Omental fat pad (tissue), 4 donors: ENCODE data around the gene CST11. TPM values are rescaled to one million over a fixed set of nuclear protein-coding genes. Genes with fewer than 3 reads are reported as not detected.
"Not testable (repeated sequence)": the region's sequence is repeated elsewhere in the genome, so short reads cannot be mapped to it uniquely, and the experiment has no call there.

Experiments used
- ATAC-seq: fragments of 150-250 bp; one replicate; pipeline ENCODE4 v1.9.1; 2016; ENCODE audit warnings: mild to moderate bottlenecking, moderate library complexity; ENCODE audit not compliant: low FRiP score
- DNase-seq: peaks from one replicate; pipeline ENCODE4 v3.0.0-alpha.2; 2019; ENCODE audit warnings: low spot score
- total RNA-seq, 4 donors: library from RNA; depleted of rRNA; stranded (reverse); fragments of >200 nt; gene quantifications; one replicate each; pipeline ENCODE4 v1.1.0, GENCODE V29; 2016
- TF ChIP-seq, protein P1 (sequence below), 3 donors: fragments of 450-650 bp; IDR thresholded peaks; one replicate each; pipeline ENCODE4 v1.5.1; 2016 to 2017; ENCODE audit warnings: antibody characterized with exemption in 3 of 3, mild to moderate bottlenecking in 3 of 3, moderate library complexity in 2 of 3

CST11 gene
- total RNA-seq, 4 donors from 2014 or later, result not detected

DNA sequence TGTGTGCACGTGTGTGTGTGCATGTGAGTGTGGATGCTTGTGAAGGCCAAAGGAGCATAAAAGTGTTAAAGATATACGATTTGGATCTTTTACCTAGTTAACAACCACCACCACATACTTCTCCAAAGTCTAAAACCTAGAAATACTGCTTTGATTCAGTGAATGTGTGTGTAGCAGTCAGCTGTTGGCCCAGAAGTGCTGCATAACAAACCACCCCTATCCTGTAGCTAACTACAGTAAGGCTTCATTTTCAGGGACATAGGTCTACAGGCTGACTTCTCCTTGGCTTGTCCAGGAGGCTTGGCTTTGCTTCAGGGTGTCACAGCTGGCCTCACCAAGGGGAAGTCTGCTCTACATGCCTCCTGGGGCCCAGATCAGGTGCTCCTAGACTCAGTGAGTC lies 35.8 kb upstream of the CST11 start:
- TF ChIP-seq, protein P1, sequence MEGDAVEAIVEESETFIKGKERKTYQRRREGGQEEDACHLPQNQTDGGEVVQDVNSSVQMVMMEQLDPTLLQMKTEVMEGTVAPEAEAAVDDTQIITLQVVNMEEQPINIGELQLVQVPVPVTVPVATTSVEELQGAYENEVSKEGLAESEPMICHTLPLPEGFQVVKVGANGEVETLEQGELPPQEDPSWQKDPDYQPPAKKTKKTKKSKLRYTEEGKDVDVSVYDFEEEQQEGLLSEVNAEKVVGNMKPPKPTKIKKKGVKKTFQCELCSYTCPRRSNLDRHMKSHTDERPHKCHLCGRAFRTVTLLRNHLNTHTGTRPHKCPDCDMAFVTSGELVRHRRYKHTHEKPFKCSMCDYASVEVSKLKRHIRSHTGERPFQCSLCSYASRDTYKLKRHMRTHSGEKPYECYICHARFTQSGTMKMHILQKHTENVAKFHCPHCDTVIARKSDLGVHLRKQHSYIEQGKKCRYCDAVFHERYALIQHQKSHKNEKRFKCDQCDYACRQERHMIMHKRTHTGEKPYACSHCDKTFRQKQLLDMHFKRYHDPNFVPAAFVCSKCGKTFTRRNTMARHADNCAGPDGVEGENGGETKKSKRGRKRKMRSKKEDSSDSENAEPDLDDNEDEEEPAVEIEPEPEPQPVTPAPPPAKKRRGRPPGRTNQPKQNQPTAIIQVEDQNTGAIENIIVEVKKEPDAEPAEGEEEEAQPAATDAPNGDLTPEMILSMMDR (IDR thresholded peaks at IDR 0.05), result no peak
- ATAC-seq (no peak), DNase-seq (no peak)

DNA sequence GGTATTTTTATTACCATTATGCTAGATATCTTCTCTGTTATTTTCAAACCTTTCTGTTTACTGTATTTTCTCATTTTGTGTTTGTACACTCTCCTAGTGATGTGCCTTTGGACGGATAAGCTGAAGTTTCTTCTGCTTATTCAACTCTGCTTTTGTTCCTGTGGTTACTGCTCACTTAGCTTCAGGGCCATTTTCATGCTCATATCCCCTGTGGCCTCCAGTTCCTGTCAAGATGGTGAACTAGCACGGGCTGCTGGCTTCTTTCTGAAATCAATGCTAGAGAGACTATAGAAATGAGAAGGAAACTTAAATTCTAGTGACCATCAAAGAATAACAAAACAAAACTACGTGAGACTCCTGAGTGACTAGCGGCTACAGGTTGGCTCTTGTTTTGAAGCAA lies 31.4 kb upstream of the CST11 start:
- ATAC-seq (no peak), DNase-seq (no peak)
- TF ChIP-seq, protein P1 (IDR thresholded peaks at IDR 0.05), result no peak

DNA sequence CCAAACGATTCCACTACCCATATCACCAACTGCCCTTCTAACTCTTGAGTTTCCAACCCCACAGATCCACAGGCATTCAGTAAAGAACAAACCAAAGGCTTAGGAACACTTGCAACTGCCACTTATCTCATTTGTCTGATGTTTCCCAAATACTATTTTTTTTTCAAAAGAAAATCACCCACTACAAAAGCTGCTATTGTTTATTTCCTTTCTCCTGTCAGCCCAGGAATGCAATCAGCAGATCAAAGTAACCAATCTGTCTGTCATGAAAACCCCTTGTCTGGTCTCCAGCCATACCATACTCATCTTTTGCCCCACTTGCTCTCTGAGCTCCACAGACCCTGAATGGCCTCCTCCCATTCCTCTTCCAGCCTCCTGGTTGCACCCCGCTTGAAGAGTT lies 29.5 kb upstream of the CST11 start:
- no peak for DNase-seq
- TF ChIP-seq, protein P1 (IDR thresholded peaks at IDR 0.05), result no peak
- ATAC-seq, result no peak

DNA sequence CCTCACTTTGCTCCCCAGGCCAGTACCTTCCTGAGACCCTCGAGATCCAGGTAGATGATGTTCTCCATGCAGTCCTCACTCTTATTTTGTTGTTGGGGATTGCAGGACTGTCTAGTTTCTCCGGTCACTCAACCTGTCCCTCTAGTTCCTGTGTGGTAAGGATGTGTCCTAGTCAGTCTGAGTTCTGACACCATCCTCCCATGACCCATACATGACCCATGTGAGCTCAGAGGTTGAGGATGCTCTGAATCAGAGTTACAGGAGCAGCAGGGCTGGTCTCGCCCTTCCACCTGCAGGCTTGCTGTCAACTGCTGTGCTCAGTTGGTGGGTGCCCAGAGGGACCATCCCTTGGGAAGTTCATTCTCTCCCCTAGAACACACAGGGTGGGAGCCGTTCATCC lies 26.4 kb upstream of the CST11 start:
- ATAC-seq (no peak), DNase-seq (no peak)
- TF ChIP-seq, protein P1 (IDR thresholded peaks at IDR 0.05), result no peak

DNA sequence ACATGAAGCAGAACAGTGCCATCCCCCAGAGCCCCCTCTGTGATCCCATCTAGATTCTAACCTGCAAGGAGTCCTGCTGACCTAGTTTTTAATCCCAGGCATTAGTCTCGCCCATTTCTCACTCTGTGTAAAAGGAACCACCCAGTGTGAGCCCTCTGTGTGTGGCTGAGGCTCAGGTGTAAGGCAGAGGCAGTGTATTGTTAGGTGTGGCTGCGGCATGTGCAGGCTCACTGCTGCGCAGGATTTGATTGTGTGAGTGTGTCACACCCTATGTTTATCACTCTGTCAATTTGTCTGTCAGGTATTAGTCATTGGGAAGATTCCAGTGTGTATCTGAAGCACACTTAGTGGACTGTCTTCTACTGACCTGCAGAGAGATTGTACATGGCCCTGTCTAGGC lies 24.5 kb upstream of the CST11 start:
- ATAC-seq (no peak), DNase-seq (no peak)
- TF ChIP-seq, protein P1 (IDR thresholded peaks at IDR 0.05), result no peak

DNA sequence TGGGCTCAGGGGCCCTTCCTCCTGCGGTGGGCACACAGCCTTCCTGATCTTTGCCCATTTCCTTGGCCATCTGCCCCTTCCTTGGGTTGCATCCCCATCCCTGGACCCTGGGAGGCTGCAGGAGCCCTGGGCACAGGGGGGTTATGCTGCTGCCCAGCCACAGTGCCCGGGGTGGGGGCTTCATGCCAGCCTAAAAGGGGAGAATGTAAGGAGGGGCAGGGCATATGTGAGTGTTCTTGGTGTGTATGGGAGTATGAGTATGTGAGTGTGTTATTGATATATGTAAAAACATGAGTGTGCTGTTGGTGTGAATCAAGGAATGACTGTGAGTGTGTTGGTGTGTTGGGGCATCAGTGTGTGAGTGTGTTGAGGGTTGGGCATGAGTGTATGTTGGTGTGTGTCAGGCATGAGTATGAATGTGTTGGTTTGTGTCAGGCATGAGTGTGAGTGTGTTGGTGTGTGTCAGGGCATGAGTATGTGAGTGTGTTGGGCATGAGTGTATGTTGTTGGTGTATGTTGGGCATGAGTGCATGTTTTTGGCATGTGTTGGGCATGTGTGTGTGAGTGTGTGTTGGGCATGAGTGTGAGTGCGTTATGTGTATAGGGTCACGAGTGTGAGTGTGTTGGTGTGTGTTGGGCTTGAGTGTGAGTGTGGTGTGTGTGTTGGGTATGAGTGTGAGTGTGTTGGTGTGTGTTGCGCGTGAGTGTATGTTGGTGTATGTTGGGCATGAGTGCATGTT lies 23.5 kb upstream of the CST11 start:
- DNase-seq, result no peak
- TF ChIP-seq, protein P1 (IDR thresholded peaks at IDR 0.05), result no peak
- ATAC-seq, result no peak

DNA sequence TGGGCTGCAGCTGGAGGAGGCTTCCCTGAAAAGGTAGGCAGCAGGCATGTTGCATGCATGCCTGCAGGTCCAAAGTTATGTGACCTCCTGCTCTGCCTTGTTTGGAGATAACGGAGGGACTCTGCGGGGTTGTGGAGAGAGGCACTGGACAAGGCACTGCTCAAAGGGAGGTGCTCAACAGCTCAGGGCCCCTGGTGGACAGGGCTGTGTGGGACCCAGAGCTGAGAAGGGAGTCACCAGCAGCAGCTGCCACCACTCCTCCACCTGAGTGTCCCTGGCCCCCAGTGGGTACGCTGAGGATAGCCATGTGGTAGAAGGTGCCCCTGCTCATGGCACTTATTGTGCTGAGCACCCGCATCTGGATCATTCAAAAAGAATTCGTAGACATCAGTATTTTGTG lies 22.7 kb upstream of the CST11 start:
- TF ChIP-seq, protein P1 (IDR thresholded peaks at IDR 0.05), result no peak
- no peak for ATAC-seq
- no peak for DNase-seq

DNA sequence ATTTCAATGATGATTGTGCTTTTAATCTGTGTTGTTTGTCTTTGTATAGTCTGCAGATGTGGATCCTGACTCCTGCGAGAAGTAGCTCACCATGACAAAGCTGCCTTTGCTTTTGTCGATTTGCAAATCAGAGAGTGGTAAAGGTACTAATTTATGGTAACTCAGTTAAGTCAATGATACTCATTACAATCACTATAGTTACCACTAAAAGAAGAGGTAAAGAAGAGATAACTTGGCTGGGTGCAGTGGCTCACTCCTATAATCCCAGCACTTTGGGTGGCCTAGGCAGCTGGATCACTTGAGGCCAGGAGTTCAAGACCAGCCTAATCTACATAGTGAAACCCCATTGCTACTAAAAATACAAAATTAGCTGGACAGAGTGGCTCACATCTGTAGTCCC lies 20.6 kb upstream of the CST11 start:
- not testable (repeated sequence) for ATAC-seq, DNase-seq

DNA sequence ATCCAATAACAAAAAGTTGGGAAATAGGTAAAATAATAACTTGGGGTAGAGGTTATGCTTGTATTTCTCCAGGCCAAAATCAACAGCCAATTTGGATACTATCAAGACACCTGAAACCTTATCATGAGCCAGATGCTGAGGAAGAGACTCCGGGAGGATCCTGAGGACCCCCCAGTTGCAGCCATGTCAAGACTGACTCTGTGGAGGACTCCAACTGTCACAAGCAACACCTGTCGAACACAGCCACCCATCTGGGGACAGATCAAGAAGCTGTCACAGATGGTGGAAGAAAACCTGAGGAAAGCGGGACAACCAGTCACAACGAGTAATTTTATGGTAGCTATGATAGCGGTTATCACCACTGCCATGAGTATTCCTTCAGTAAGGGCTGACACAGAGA lies 19.6 kb upstream of the CST11 start:
- DNase-seq, ATAC-seq: not testable (repeated sequence)

DNA sequence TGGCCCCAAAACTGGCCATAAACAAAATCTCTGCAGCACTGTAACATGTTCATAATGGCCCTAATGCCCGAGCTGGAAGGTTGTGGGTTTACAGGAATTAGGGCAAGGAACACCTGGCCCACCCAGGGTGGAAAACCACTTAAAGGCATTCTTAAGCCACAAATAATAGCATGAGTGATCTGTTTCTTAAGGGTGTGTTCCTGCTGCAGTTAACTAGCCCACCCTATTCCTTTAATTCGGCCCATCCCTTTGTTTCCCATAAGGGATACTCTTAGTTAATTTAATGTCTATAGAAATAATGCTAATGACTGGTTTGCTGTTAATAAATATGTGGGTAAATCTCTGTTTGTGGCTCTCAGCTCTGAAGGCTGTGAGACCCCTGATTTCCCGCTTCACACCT lies 14.3 kb upstream of the CST11 start:
- not testable (repeated sequence) for DNase-seq, ATAC-seq
